ENCODE data around the gene AMPD3. TPM values are rescaled to one million over a fixed set of nuclear protein-coding genes. Genes with fewer than 3 reads are reported as not detected.

The AMPD3 gene
- total and polyA plus RNA-seq, 2 donors (not counting 1 experiment from before 2014, with no cell fraction given): 40.1 to 85.5 TPM

GRCh38 chr11:10405865-10406592 lies 49.0 kb upstream of the AMPD3 start:
- H3K4me1 ChIP-seq (ENCODE audit: control insufficient read depth in 2 of 2, insufficient read depth in 2 of 2, low read length in 2 of 2): peaks cover 4 to 11% of the 10 kb centered on the region in 2 donors
- no peak overlapping the region for H3K9ac ChIP-seq (ENCODE audit: low read length)
- 42% methylated on average over 3 of the region's 6 CpGs for WGBS (ENCODE audit: insufficient coverage)
- no peak overlapping the region for H2AFZ ChIP-seq (ENCODE audit: insufficient read depth, low read depth, low read length, poor library complexity, severe bottlenecking)
- DNase-seq: peak; percentile 72
- intact Hi-C loops (cut with micrococcal nuclease): loop anchor here (1.0 kb wide), 1 partner anchor 329 kb away; no protein-coding TSS in a partner anchor
- H3K27ac ChIP-seq (ENCODE audit: low read length in 2 of 2): no peak overlapping the region
- no peaks in the 10 kb centered on the region for H3K79me2 ChIP-seq (ENCODE audit: control insufficient read depth, insufficient read depth, low read length)
- no peaks in the 10 kb centered on the region for H3K27me3 Mint-ChIP-seq
- no peaks in the 10 kb centered on the region for H3K9me3 ChIP-seq (ENCODE audit: control extremely low read depth in 1 of 3, control insufficient read depth in 2 of 3, insufficient read depth in 1 of 3, low read length in 2 of 3)
- H3K27me3 ChIP-seq (replicated peaks in 1 of 4; ENCODE audit: control extremely low read depth in 1 of 4, control insufficient read depth in 3 of 4, insufficient read depth in 4 of 4, low read length in 3 of 4): no peaks in the 10 kb centered on the region
- no peaks in the 10 kb centered on the region for H3K9me3 Mint-ChIP-seq (ENCODE audit: insufficient read depth)
- ChIA-PET CTCF (interaction anchor here (0.5 to 6.0 kb wide), 47 partner anchors 8 to 345 kb away, joined by 3 to 84 read pairs (median 4); partner anchors contain the start of genes AMPD3, CTR9 and RNF141), POLR2A (no interaction called here)
- H3K4me1 Mint-ChIP-seq: peaks cover 7% of the 10 kb centered on the region
- TF ChIP-seq EZH2 (IDR thresholded peaks at IDR 0.05; ENCODE audit: borderline replicate concordance, insufficient read depth, low read depth, low read length, poor library complexity, severe bottlenecking) (no peak), CTCF (IDR thresholded peaks at IDR 0.05) (peak; percentile 78)
- H3K36me3 ChIP-seq (replicated peaks in 1 of 2; ENCODE audit: control extremely low read depth in 1 of 2, control insufficient read depth in 1 of 2, extremely low read depth in 1 of 2, insufficient read depth in 2 of 2, low read length in 1 of 2): no peaks in the 10 kb centered on the region
- peak; percentile 85 for ATAC-seq (ENCODE audit: low read depth)
- H3K4me3 ChIP-seq (ENCODE audit: control extremely low read depth in 1 of 5, extremely low read depth in 1 of 5, insufficient read depth in 1 of 5, low read depth in 2 of 5, low read length in 4 of 5): no peak overlapping the region
- H3K4me2 ChIP-seq (replicated peaks; ENCODE audit: low read depth, low read length, poor library complexity, severe bottlenecking): no peak overlapping the region
- no peaks in the 10 kb centered on the region for H4K20me1 ChIP-seq (ENCODE audit: control insufficient read depth, insufficient read depth, low read length, poor library complexity, severe bottlenecking)
- H3K4me3 Mint-ChIP-seq: no peak overlapping the region
- no peak overlapping the region for H3K27ac Mint-ChIP-seq

GRCh38 chr11:10407055-10407454 lies 48.0 kb upstream of the AMPD3 start:
- no peaks in the 10 kb centered on the region for H4K20me1 ChIP-seq (ENCODE audit: control insufficient read depth, insufficient read depth, low read length, poor library complexity, severe bottlenecking)
- no peak overlapping the region for H3K27ac ChIP-seq (ENCODE audit: low read length in 2 of 2)
- TF ChIP-seq EZH2 (IDR thresholded peaks at IDR 0.05; ENCODE audit: borderline replicate concordance, insufficient read depth, low read depth, low read length, poor library complexity, severe bottlenecking) (no peak), CTCF (IDR thresholded peaks at IDR 0.05) (no peak)
- H3K4me2 ChIP-seq (replicated peaks; ENCODE audit: low read depth, low read length, poor library complexity, severe bottlenecking): no peak overlapping the region
- H3K4me3 ChIP-seq (ENCODE audit: control extremely low read depth in 1 of 5, extremely low read depth in 1 of 5, insufficient read depth in 1 of 5, low read depth in 2 of 5, low read length in 4 of 5): no peak overlapping the region
- no peaks in the 10 kb centered on the region for H3K9me3 ChIP-seq (ENCODE audit: control extremely low read depth in 1 of 3, control insufficient read depth in 2 of 3, insufficient read depth in 1 of 3, low read length in 2 of 3)
- H3K9ac ChIP-seq (ENCODE audit: low read length): no peak overlapping the region
- no peaks in the 10 kb centered on the region for H3K27me3 Mint-ChIP-seq
- 9% methylated on average over 1 of the region's 3 CpGs for WGBS (ENCODE audit: insufficient coverage)
- no peak overlapping the region for H2AFZ ChIP-seq (ENCODE audit: insufficient read depth, low read depth, low read length, poor library complexity, severe bottlenecking)
- no peaks in the 10 kb centered on the region for H3K9me3 Mint-ChIP-seq (ENCODE audit: insufficient read depth)
- no peaks in the 10 kb centered on the region for H3K79me2 ChIP-seq (ENCODE audit: control insufficient read depth, insufficient read depth, low read length)
- no peaks in the 10 kb centered on the region for H3K36me3 ChIP-seq (replicated peaks in 1 of 2; ENCODE audit: control extremely low read depth in 1 of 2, control insufficient read depth in 1 of 2, extremely low read depth in 1 of 2, insufficient read depth in 2 of 2, low read length in 1 of 2)
- ATAC-seq (ENCODE audit: low read depth) (no peak), DNase-seq (no peak)
- ChIA-PET POLR2A (no interaction called here), CTCF (interaction anchor here (0.7 to 6.0 kb wide), 16 partner anchors 8 to 331 kb away, joined by 3 to 84 read pairs (median 4); partner anchors contain the start of gene RNF141)
- intact Hi-C loops (cut with micrococcal nuclease): no loop called here
- peaks cover 7% of the 10 kb centered on the region for H3K4me1 Mint-ChIP-seq
- no peak overlapping the region for H3K4me3 Mint-ChIP-seq
- H3K4me1 ChIP-seq (ENCODE audit: control insufficient read depth in 2 of 2, insufficient read depth in 2 of 2, low read length in 2 of 2): peaks cover 4 to 9% of the 10 kb centered on the region in 2 donors
- H3K27me3 ChIP-seq (replicated peaks in 1 of 4; ENCODE audit: control extremely low read depth in 1 of 4, control insufficient read depth in 3 of 4, insufficient read depth in 4 of 4, low read length in 3 of 4): no peaks in the 10 kb centered on the region
- H3K27ac Mint-ChIP-seq: no peak overlapping the region
